Measurements from ENCODE around the gene FGF21. TPM values are rescaled to one million over a fixed set of nuclear protein-coding genes. Genes with fewer than 3 reads are reported as not detected.
A peak's percentile ranks its signal among the peaks of the same experiment; 100 is the strongest.
"Not testable (repeated sequence)": the region's sequence is repeated elsewhere in the genome, so short reads cannot be mapped to it uniquely, and the experiment has no call there.

FGF21 gene
- total RNA-seq, 1 donor from 2014 or later, result not detected

- no peak for DNase-seq (ENCODE audit: low spot score)
Measured at GRCh38 chr19:48751845-48752495, 3.4 kb upstream of the FGF21 start.

GRCh38 chr19:48752496-48753365 is 2.6 kb upstream of the FGF21 start, which contains the start of gene FUT1:
TSS of gene FUT1 (minus strand) at chr19:48752641. CDS start at chr19:48751281, 1,360 bp downstream.
- peak; percentile 85 for DNase-seq (ENCODE audit: low spot score)

GRCh38 chr19:48755787-48756186 is 463 bp downstream of the FGF21 start:
- DNase-seq (ENCODE audit: low spot score), result no peak

- no peak for DNase-seq (ENCODE audit: low spot score)
Measured at GRCh38 chr19:48756212-48756611, 888 bp downstream of the FGF21 start.

GRCh38 chr19:48756686-48757085 is 1.4 kb downstream of the FGF21 start:
- no peak for DNase-seq (ENCODE audit: low spot score)

- DNase-seq (ENCODE audit: low spot score), result no peak
Measured at GRCh38 chr19:48757089-48757675, 1.9 kb downstream of the FGF21 start.

- no peak for DNase-seq (ENCODE audit: low spot score)
Measured at GRCh38 chr19:48757741-48758144, 2.4 kb downstream of the FGF21 start.

- DNase-seq (ENCODE audit: low spot score), result no peak
Measured at GRCh38 chr19:48760504-48761205, 5.3 kb downstream of the FGF21 start.

GRCh38 chr19:48765816-48766215 is 10.5 kb downstream of the FGF21 start:
- DNase-seq (ENCODE audit: low spot score), result not testable (repeated sequence)

- not testable (repeated sequence) for DNase-seq (ENCODE audit: low spot score)
Measured at GRCh38 chr19:48768171-48768753, 12.9 kb downstream of the FGF21 start.

- no peak for DNase-seq (ENCODE audit: low spot score)
Measured at GRCh38 chr19:48768994-48769713, 13.8 kb downstream of the FGF21 start.

GRCh38 chr19:48770266-48770665 is 14.9 kb downstream of the FGF21 start:
- no peak for DNase-seq (ENCODE audit: low spot score)

- DNase-seq (ENCODE audit: low spot score), result no peak
Measured at GRCh38 chr19:48770734-48771472, 15.6 kb downstream of the FGF21 start.

- no peak for DNase-seq (ENCODE audit: low spot score)
Measured at GRCh38 chr19:48772503-48772953, 17.2 kb downstream of the FGF21 start.

GRCh38 chr19:48777139-48777538 is 21.8 kb downstream of the FGF21 start:
- no peak for DNase-seq (ENCODE audit: low spot score)

GRCh38 chr19:48777720-48778119 is 22.4 kb downstream of the FGF21 start:
- DNase-seq (ENCODE audit: low spot score), result no peak

- DNase-seq (ENCODE audit: low spot score), result no peak
Measured at GRCh38 chr19:48779636-48780035, 24.3 kb downstream of the FGF21 start.

- DNase-seq (ENCODE audit: low spot score), result no peak
Measured at GRCh38 chr19:48780631-48781391, 25.5 kb downstream of the FGF21 start.

GRCh38 chr19:48784527-48784926 is 29.2 kb downstream of the FGF21 start:
- no peak for DNase-seq (ENCODE audit: low spot score)

All from ureter (tissue), 1 donor.